GM10266 (cell line): ENCODE measurements around the gene BEND7.
"Not testable (repeated sequence)": the region's sequence is repeated elsewhere in the genome, so short reads cannot be mapped to it uniquely, and the experiment has no call there.

ENCODE experiments used
- DNase-seq: peaks from one replicate; pipeline ENCODE4 v3.0.0; 2012; ENCODE audit errors: extremely low spot score
- CTCF ChIP-seq: IDR thresholded peaks from 2 replicates; pipeline ENCODE4 v1.5.1; 2012; ENCODE audit warnings: mild to moderate bottlenecking, low read depth; ENCODE audit not compliant: control insufficient read depth, insufficient read depth; ENCODE audit errors: missing control alignments

Gene BEND7

GRCh38 chr10:13404305-13404759 is 124.5 kb downstream of the BEND7 start:
- DNase-seq: no peak

GRCh38 chr10:13403426-13403825 is 125.4 kb downstream of the BEND7 start:
- DNase-seq: not testable (repeated sequence)

More at GRCh38 chr10:13404305-13404759, 124.5 kb downstream of the BEND7 start:
- TF ChIP-seq CTCF: no peak

GRCh38 chr10:13402021-13402420 is 126.8 kb downstream of the BEND7 start:
- no peak for TF ChIP-seq CTCF

GRCh38 chr10:13401142-13401541 is 127.7 kb downstream of the BEND7 start:
- DNase-seq: no peak
- no peak for TF ChIP-seq CTCF

More at GRCh38 chr10:13402021-13402420, 126.8 kb downstream of the BEND7 start:
- DNase-seq: no peak

GRCh38 chr10:13400196-13400965 is 128.4 kb downstream of the BEND7 start:
- TF ChIP-seq CTCF: no peak
- no peak for DNase-seq

GRCh38 chr10:13399752-13400151 is 129.1 kb downstream of the BEND7 start:
- TF ChIP-seq CTCF: no peak
- DNase-seq: no peak

- no peak for DNase-seq
- TF ChIP-seq CTCF: no peak
Observed at GRCh38 chr10:13399236-13399635, 129.6 kb downstream of the BEND7 start.
